ENCODE results near the gene ST6GALNAC1. TPM values are rescaled to one million over a fixed set of nuclear protein-coding genes. Genes with fewer than 3 reads are reported as not detected.

ST6GALNAC1 gene
- total RNA-seq, 2 donors from 2014 or later, result not detected

DNA sequence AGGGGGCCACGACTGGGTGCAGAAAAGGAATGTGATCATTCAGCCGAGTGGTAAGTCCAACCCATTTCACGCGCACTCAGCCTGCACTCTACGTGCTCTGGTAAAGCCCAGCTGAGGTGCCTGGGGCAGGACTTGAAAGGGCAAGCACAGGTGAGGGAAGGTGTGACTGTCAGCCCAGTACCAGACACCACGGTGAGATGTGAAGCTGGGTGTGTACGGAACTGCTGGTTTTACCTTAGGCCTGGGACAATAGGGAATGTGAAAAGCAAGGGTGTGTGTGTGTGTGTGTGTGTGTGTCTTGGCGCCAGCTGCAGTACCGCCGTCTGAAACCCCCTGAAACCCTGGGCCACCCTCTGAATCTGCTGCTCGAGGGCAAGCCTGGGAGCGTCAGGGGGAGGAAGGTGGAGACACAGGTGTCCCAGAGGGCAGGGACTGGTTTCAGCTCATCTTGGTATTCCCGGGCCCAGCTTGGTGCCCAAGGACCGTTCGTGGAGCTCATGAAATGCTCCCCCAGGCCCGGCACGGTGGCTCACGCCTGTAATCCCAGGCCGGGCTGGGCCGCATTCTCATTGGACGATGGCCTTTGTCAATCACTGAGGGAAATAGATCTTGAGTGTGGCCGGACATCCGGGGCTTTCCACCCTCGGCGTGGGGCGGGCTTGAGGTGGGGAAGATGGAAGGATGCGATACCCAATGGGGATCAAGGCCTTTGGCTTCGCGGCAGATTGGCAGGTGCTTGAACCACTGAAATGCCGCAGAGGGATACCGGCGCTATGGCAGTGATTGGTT is 27.8 kb upstream of the ST6GALNAC1 start:
- peaks cover 0 to 2% of the 10 kb centered on the region in 2 donors for H3K27me3 Mint-ChIP-seq
- ATAC-seq (peak; percentile 99 to 100), DNase-seq (ENCODE audit: low spot score) (peak; percentile 100)
- peak overlapping the region; percentile 84 for H3K4me3 Mint-ChIP-seq
- no peaks in the 10 kb centered on the region for H3K9me3 Mint-ChIP-seq
- H3K36me3 Mint-ChIP-seq, result no peaks in the 10 kb centered on the region
- peak overlapping the region; percentile 86 to 98 for H3K27ac Mint-ChIP-seq
- H3K4me1 Mint-ChIP-seq (ENCODE audit: low read depth in 2 of 2), result peaks cover 21 to 22% of the 10 kb centered on the region in 2 donors

DNA sequence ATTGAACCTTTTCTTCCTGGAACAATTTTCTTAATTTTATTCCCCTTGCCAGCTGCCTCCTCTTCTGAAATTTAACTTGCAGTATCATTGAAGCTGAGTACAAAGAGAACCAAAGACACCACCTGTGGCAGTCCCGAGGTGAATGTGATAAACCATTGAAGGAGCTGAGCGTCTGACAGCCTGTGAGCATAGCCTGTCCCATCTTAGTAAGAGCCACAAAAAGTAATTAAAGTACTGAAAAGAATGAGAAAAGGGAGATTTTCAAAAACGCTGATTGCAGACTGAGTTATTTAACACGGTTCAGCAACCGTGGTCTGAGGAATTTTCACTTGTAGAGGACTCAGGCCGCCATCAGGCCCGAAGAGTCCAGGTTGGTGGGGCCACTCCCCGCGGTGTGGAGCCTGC is 27.2 kb upstream of the ST6GALNAC1 start:
- Mint-ChIP-seq H3K36me3 (no peaks in the 10 kb centered on the region), H3K9me3 (no peaks in the 10 kb centered on the region), H3K4me1 (ENCODE audit: low read depth in 2 of 2) (peaks cover 21 to 22% of the 10 kb centered on the region in 2 donors), H3K4me3 (peak overlapping the region; percentile 84), H3K27ac (peak overlapping the region; percentile 86 to 98), H3K27me3 (peaks cover 0 to 2% of the 10 kb centered on the region in 2 donors)
- ATAC-seq (no peak), DNase-seq (ENCODE audit: low spot score) (no peak)

DNA sequence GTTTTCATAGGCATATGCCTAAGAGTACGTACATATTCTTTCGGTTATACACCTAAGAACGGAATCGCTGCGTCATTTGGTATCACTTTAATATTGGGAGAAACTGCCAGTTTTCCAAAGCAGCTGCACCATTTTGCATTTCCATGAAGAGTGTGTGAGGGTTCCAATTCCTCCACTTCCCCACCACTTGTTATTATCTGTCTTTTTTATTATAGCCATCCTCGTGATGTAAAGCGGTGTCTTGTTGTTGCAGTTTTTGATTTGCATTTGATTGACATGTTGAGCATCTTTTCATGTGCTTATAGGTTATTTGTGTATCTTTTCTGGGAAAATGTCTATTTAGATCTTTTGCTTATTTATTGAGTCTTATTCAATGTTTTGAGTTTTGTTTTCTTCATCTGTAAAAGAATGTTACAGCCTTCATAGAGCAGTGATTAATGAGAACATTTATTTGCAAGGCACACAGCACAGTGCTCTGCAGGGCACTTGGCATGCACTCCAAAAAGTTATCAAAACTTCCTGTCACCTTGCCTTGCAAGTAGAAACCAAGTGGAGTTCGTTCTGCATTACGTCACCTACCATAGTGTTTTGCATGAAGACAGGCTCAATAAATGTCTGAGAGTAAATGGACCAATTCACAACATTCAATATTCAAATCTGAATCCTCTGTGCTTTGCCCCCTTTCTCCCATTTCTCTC is 26.6 kb upstream of the ST6GALNAC1 start:
- no peaks in the 10 kb centered on the region for H3K36me3 Mint-ChIP-seq
- peaks cover 0 to 2% of the 10 kb centered on the region in 2 donors for H3K27me3 Mint-ChIP-seq
- peaks cover 21 to 22% of the 10 kb centered on the region in 2 donors for H3K4me1 Mint-ChIP-seq (ENCODE audit: low read depth in 2 of 2)
- ATAC-seq (no peak), DNase-seq (ENCODE audit: low spot score) (no peak)
- no peaks in the 10 kb centered on the region for H3K9me3 Mint-ChIP-seq
- H3K27ac Mint-ChIP-seq, result peak overlapping the region; percentile 86 to 98
- peak overlapping the region; percentile 84 for H3K4me3 Mint-ChIP-seq

DNA sequence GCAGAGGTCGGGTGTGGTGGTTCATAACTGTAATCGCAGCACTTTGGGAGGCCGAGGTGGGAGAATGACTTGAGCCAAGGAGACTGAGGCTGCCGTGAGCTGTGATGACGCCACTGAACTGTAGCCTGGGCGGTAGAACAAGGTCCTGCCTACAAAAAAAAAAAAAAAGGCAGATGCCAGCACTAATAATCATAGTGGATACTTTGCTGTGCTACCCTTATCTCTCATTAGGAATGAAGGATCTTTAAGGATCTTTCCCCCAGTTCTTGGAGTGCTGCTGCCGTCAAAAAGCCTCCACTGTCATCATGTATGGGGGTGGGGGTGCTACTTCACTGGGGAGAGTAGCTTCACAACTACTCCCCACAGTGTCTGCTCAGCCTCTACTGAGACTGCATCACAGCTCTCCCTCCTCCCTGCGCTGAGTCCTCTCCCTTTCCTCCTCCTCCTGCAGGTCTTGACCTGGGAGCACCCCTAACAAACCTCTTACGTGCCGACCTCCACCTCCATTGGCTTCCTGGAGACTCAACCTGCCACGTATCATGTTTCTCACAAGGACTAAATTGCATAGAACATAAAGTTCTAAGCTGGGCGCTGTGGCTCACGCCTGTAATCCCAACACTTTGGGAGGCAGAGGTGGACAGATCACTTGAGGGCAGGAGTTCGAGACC is 24.4 kb upstream of the ST6GALNAC1 start:
- H3K4me1 Mint-ChIP-seq (ENCODE audit: low read depth in 2 of 2), result peaks cover 21 to 22% of the 10 kb centered on the region in 2 donors
- no peaks in the 10 kb centered on the region for H3K36me3 Mint-ChIP-seq
- no peak overlapping the region for H3K27ac Mint-ChIP-seq
- no peak for ATAC-seq
- H3K4me3 Mint-ChIP-seq, result no peak overlapping the region
- no peaks in the 10 kb centered on the region for H3K9me3 Mint-ChIP-seq
- DNase-seq (ENCODE audit: low spot score), result no peak
- peaks cover 0 to 4% of the 10 kb centered on the region in 2 donors for H3K27me3 Mint-ChIP-seq

DNA sequence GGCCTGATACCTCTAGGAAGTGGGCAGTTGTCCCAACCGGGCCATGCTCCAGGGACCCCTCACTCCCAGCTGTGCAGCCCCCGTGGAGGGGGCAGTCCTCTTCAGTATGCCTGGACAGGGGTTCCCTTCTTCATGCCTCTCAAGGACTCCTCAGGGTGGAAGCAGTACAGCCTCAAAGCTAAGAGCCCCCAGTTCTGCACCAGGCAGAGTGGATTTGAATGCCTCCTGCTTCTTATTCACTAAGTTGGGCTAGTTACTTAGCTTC is 23.9 kb upstream of the ST6GALNAC1 start:
- ATAC-seq (no peak), DNase-seq (ENCODE audit: low spot score) (no peak)
- Mint-ChIP-seq H3K27ac (no peak overlapping the region), H3K9me3 (no peaks in the 10 kb centered on the region), H3K27me3 (peaks cover 0 to 4% of the 10 kb centered on the region in 2 donors), H3K4me3 (no peak overlapping the region), H3K4me1 (ENCODE audit: low read depth in 2 of 2) (peaks cover 17 to 19% of the 10 kb centered on the region in 2 donors), H3K36me3 (no peaks in the 10 kb centered on the region)

DNA sequence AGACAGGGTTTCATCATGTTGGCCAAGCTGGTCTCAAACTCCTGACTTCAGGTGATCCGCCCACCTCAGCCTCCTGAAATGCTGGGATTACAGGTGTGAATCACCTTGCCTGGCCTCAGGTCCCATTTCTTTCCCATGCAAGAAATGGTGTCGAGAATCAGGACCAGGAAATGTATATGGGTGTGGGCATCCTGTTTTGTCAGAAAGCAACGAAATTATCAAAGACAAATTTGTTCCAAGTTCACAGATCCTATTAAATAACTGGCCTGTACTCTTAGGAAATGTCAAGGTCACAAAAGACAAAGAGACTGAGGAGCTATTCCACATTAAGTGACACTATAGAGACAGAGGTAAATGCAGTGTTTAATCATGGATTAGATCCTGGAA is 17.1 kb upstream of the ST6GALNAC1 start:
- H3K4me1 Mint-ChIP-seq (ENCODE audit: low read depth in 2 of 2), result peaks cover 15 to 20% of the 10 kb centered on the region in 2 donors
- H3K27me3 Mint-ChIP-seq, result peaks cover 0 to 4% of the 10 kb centered on the region in 2 donors
- no peak for DNase-seq (ENCODE audit: low spot score)
- H3K9me3 Mint-ChIP-seq, result no peaks in the 10 kb centered on the region
- H3K27ac Mint-ChIP-seq, result peak overlapping the region in 1 of 2 donors; percentile 63
- H3K4me3 Mint-ChIP-seq, result no peak overlapping the region
- ATAC-seq, result no peak
- no peaks in the 10 kb centered on the region for H3K36me3 Mint-ChIP-seq

DNA sequence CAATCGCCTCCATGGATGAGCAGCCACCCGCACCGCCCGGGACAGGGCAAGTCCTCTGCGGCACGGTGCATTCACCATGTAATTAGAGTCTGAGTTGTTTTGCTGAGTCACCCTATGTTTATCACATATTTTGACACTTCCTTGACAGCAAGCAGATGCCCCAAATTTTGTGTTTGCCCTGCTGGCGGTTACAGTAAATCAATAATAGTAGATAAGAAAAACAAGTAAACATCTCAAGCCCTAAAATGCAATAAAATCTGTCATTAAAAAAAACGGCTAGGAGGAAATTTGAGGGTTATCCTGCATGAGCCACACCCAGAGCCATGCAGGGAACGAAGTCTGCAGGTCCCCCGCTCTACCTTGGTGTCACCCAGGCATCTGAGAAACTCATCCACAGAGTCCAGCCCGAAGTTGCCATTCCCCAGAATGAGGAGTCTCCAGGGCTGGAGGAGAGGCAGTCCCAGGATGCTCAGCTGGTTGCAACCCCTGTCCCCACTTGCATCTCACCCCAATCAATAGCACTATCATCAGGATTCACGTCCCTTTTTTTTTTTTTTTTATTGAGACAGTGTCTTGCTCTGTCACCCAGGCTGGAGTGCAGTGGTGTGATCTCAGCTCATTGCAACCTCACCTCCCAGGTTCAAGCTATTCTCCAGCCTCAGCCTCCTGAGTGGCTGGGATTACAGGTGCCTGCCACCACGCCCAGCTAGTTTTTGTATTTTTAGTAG is 16.5 kb upstream of the ST6GALNAC1 start:
- Mint-ChIP-seq H3K4me3 (peak overlapping the region; percentile 32), H3K4me1 (ENCODE audit: low read depth in 2 of 2) (peaks cover 15 to 20% of the 10 kb centered on the region in 2 donors), H3K36me3 (no peaks in the 10 kb centered on the region), H3K27ac (peak overlapping the region; percentile 63 to 86), H3K9me3 (no peaks in the 10 kb centered on the region), H3K27me3 (peaks cover 0 to 4% of the 10 kb centered on the region in 2 donors)
- DNase-seq (ENCODE audit: low spot score), result no peak
- ATAC-seq, result peak; percentile 65 to 81

DNA sequence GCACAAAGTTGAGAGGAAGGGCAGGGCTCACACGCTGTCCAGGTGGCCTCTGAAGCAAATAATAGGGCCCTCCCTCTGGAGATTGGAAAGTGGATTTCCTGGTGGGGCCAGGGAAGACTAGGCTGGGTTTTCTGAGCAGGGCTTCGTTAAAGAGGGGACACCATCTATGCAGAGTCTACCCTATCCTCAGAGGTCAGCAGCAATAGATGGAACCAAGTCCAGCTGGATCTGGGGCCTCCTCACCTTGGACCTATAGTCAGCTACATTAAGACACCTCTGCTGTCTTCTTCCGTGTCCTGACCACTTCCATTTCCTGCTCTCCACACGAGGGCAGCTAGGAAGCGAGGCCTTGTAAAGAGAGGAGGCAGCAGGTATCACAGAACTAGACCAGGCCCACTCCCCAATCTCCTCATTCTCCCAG is 14.7 kb upstream of the ST6GALNAC1 start:
- Mint-ChIP-seq H3K9me3 (no peaks in the 10 kb centered on the region), H3K4me3 (no peak overlapping the region), H3K4me1 (ENCODE audit: low read depth in 2 of 2) (peaks cover 15 to 20% of the 10 kb centered on the region in 2 donors), H3K27ac (peak overlapping the region; percentile 56 to 59), H3K27me3 (peaks cover 0 to 2% of the 10 kb centered on the region in 2 donors), H3K36me3 (no peaks in the 10 kb centered on the region)
- ATAC-seq (peak in 1 of 2 donors; percentile 56), DNase-seq (ENCODE audit: low spot score) (no peak)

DNA sequence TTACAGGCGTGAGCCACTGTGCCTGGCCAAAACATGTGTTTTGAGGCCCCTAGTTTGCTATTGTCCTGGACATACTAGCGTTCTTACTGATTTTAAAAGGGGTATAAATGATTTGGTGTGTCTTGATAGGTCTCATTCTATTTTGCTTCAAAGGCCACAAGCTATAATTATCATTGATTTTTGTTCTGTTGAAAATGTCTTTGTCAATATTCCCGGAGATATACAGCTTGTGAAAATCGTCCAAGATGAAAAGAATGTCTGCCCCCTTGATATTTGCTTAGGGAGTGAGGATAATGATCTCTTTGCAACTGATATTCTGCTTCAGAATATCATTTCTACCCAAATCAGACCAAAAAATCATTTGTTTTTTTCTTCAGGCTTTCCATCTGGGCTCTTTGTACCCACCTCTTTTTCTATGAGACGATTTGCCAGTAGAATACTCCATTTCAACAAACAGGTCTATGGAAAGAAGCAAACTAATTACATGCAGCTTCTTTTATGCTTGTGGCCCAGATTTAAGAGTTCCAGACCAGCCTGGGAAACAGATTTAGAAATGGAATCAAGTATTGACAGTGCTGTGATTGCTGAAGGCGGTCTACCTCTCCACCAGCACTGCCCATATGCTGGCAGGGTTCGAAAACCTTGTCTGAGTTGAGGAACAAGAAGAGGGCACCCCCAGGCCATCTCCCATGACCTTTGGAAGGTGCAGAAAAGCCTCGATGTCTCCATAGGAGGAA is 14.1 kb upstream of the ST6GALNAC1 start:
- Mint-ChIP-seq H3K27ac (no peak overlapping the region), H3K4me3 (no peak overlapping the region), H3K36me3 (no peaks in the 10 kb centered on the region), H3K4me1 (ENCODE audit: low read depth in 2 of 2) (peaks cover 15 to 20% of the 10 kb centered on the region in 2 donors), H3K27me3 (peaks cover 0 to 2% of the 10 kb centered on the region in 2 donors), H3K9me3 (no peaks in the 10 kb centered on the region)
- DNase-seq (ENCODE audit: low spot score), result no peak
- ATAC-seq, result no peak

DNA sequence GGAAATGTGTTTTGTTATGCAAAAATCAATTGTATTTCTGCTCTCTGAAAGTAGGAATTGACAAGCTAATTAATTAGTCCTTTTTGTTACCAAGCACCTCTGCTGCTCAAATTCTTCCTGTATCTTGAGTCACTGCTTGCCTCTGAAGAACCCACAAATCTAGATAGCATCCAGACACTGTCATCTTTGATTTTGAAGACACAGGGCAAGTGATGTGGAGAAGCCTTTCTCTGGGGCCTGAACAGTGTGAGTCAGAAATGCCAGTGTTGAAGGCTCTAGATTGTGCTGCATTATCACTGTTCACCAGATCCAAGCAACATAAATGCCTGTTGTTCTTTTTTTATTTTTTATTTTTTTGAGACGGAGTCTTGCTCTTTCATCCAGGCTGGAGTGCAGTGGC is 10.9 kb upstream of the ST6GALNAC1 start:
- Mint-ChIP-seq H3K9me3 (no peaks in the 10 kb centered on the region), H3K27me3 (peaks cover 11 to 12% of the 10 kb centered on the region in 2 donors), H3K4me1 (ENCODE audit: low read depth in 2 of 2) (peaks cover 6 to 8% of the 10 kb centered on the region in 2 donors), H3K27ac (no peak overlapping the region), H3K4me3 (no peak overlapping the region), H3K36me3 (no peaks in the 10 kb centered on the region)
- DNase-seq (ENCODE audit: low spot score), result no peak
- ATAC-seq, result no peak

DNA sequence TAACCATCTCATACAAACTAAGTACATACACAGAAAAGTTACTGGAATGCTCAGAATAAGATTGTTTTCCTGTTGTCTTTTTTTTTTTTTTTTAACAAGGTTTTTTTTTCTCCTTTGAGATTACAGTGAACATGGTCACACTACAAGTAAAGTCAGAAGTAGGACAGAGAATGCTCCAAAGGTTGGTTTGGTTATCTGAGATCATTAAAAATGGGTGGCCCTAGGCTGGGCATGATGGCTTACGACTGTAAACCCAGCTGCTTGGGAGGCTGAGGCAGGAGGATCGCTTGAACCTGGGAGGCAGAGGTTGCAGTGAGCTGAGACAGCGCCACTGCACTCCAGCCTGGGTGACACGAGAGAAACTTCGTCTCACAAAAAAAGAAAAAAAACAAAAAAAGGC is 6.9 kb upstream of the ST6GALNAC1 start:
- peaks cover 17 to 18% of the 10 kb centered on the region in 2 donors for H3K27me3 Mint-ChIP-seq
- H3K27ac Mint-ChIP-seq, result no peak overlapping the region
- H3K4me3 Mint-ChIP-seq, result no peak overlapping the region
- no peak for ATAC-seq
- DNase-seq (ENCODE audit: low spot score), result no peak
- peaks cover 4% of the 10 kb centered on the region for H3K9me3 Mint-ChIP-seq
- no peaks in the 10 kb centered on the region for H3K4me1 Mint-ChIP-seq (ENCODE audit: low read depth in 2 of 2)
- H3K36me3 Mint-ChIP-seq, result peaks cover 6% of the 10 kb centered on the region

DNA sequence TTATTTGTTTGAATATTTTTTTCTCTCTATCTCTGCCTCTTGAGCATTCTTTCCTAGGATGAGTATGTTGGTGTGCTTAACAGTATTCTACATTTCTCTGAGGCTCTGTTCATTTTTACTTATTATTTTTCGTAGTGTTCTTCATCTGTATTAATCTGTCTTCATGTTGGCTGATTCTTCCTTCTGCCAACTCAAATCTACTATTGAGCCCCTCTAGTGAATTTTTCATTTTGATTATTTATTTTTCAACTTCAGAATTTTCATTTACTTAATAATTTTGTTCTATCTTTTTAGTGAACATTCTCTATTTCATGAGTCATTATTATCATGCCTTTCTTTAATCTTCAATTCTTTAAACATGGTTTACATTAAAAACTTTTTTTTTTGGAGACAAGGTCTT is 3.2 kb upstream of the ST6GALNAC1 start:
- H3K9me3 Mint-ChIP-seq, result peaks cover 4% of the 10 kb centered on the region

DNA sequence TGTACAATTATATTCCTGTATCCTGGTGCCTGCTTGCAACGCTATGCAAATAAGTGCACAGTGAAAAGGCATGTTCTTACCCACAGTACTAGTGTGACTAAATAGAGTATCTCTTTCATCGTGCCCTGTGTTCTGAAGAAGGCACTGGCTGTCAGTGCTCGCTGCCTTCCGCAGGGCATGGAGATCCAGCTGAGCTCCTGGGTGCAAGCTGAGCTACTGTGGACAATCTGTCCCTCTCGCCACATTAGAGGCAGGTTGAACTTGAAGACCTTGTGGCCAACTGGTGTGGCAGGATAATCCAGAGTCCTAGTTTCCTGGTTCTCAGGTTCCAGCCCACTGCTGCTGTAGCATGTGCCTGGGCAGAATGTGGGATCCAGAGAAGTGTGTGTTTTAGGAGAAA is 1.9 kb upstream of the ST6GALNAC1 start:
- Mint-ChIP-seq H3K27ac (no peak overlapping the region), H3K36me3 (peaks cover 6% of the 10 kb centered on the region), H3K4me1 (ENCODE audit: low read depth in 2 of 2) (no peaks in the 10 kb centered on the region), H3K27me3 (peaks cover 10 to 13% of the 10 kb centered on the region in 2 donors), H3K9me3 (peaks cover 4% of the 10 kb centered on the region), H3K4me3 (no peak overlapping the region)
- ATAC-seq (no peak), DNase-seq (ENCODE audit: low spot score) (no peak)

More for the DNA sequence above, 3.2 kb upstream of the ST6GALNAC1 start:
- Mint-ChIP-seq H3K27me3 (peaks cover 15 to 16% of the 10 kb centered on the region in 2 donors), H3K4me3 (no peak overlapping the region), H3K27ac (no peak overlapping the region), H3K36me3 (peaks cover 6% of the 10 kb centered on the region), H3K4me1 (ENCODE audit: low read depth in 2 of 2) (no peaks in the 10 kb centered on the region)
- ATAC-seq, result no peak
- no peak for DNase-seq (ENCODE audit: low spot score)
